ENCODE measurements around the gene PIAS4. TPM values are rescaled to one million over a fixed set of nuclear protein-coding genes. Genes with fewer than 3 reads are reported as not detected.

Gene PIAS4
- total and polyA plus RNA-seq, 2 of the 13 experiments (the other 11 are each of a cell fraction or from before 2014, with no cell fraction given), result 9.0 to 20.1 TPM

DNA sequence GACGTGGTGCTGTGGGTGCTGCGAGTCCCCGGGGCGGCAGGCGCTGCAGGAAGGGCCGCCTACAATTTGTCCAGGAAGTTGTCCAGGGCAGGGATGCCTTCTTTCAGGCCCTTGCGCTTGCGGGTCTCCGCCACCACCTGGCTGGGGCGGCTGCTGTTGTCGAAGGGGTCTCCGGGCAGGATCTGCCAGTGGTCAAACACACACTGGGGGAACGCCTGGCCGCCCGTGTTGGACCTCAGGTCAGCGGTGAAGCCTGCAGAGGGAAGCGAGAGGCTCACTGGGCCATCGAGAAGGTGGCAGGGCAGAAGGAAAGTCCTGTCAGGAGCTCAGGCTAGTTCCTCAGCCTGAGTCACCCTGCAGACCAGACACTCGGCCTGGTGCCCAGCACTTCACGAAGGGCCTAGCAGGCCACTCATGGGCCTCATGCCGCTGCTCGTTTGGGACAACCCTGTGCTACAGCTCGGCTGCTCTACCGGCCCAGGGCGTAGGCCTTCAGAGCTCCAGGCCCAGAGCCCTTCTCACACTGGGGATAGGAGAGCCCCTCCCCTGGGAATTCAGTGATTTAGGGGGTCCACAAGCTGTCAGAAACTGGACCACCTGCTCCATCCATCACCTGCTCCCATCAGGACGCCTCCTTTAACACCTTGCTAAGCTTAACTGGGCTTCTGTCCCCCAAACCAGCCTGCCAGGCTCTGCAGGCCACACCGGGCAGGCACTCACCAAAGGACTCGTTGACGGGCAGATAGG, 30.9 kb upstream of the PIAS4 start:
- TF ChIP-seq POLR2AphosphoS2 (IDR thresholded peaks at IDR 0.05; ENCODE audit: low read depth, low read length) (peak; percentile 0; the same call in 1 of the 2 replicates), RAD21 (CRISPR knock-in tag; IDR thresholded peaks at IDR 0.05) (peak; percentile 38; the same call in 1 of the 2 replicates), ZFX (CRISPR knock-in tag; IDR thresholded peaks at IDR 0.05; ENCODE audit: low read depth) (0 out of 2 replicates have a peak, but pooled peaks have one; percentile 4), MAF1 (CRISPR knock-in tag; IDR thresholded peaks at IDR 0.05; ENCODE audit: borderline replicate concordance) (no peak), ZNF253 (CRISPR knock-in tag; IDR thresholded peaks at IDR 0.05; ENCODE audit: borderline replicate concordance) (no peak), PRPF4 (IDR thresholded peaks at IDR 0.05; ENCODE audit: low read depth, low read length, poor library complexity, severe bottlenecking) (peak; percentile 12), HOXD1 (CRISPR knock-in tag; IDR thresholded peaks at IDR 0.05) (no peak), RBFOX2 (IDR thresholded peaks at IDR 0.05; ENCODE audit: low read depth, low read length) (peak; percentile 81), POLR2G (IDR thresholded peaks at IDR 0.05; ENCODE audit: low read depth, low read length) (peak; percentile 55), POLR2A (IDR thresholded peaks at IDR 0.05; ENCODE audit: insufficient read depth in 1 of 2, low read depth in 2 of 2, low read length in 2 of 2) (0 out of 4 replicates have a peak, but pooled peaks of 1 of the 2 experiments have one; percentile 53), SOX13 (IDR thresholded peaks at IDR 0.05) (no peak), SOX13 (CRISPR knock-in tag; conservative IDR thresholded peaks at IDR 0.05 in 1 of 2, IDR thresholded peaks at IDR 0.05 in 1 of 2) (peak in 1 of 2 experiments; percentile 66; a peak in 1 of 4 replicates), RBM22 (optimal IDR thresholded peaks at IDR 0.05; ENCODE audit: low read length) (peak; percentile 82)
- TSS peak; percentile 36 for BruUV-seq (replicated peaks)
- WGBS (ENCODE audit: low lambda C conversion rate), result 100% methylated on average over 11 of the region's 29 CpGs
- POLR2A ChIA-PET, result interaction anchor here (2.8 kb wide), 1 partner anchor 9 kb away, joined by 15 read pairs; the partner anchor contains the start of gene EEF2
- DNase-seq (ENCODE audit: low spot score) (no peak), ATAC-seq (peak; percentile 9), FAIRE-seq (no peak)
- Histone ChIP-seq H3K36me3 (replicated peaks in 1 of 2; ENCODE audit: control insufficient read depth in 1 of 2, insufficient read depth in 2 of 2, low read length in 2 of 2) (peaks cover 50 to 58% of the 10 kb centered on the region in 2 experiments), H3K4me3 (replicated peaks in 1 of 3; ENCODE audit: insufficient read depth in 1 of 3, low read depth in 2 of 3, low read length in 3 of 3) (no peak overlapping the region), H4K20me1 (ENCODE audit: insufficient read depth, low read length) (peaks cover 62% of the 10 kb centered on the region), H3K79me2 (ENCODE audit: insufficient read depth, low read length) (peaks cover 14% of the 10 kb centered on the region), H3K9me3 (ENCODE audit: low read length) (no peaks in the 10 kb centered on the region), H3K4me2 (ENCODE audit: low read depth, low read length) (no peak overlapping the region), H3K4me1 (ENCODE audit: insufficient read depth, low read length) (peaks cover 12% of the 10 kb centered on the region), H3K9ac (ENCODE audit: insufficient read depth, low read depth, low read length) (no peak overlapping the region), H3K27me3 (ENCODE audit: control insufficient read depth in 1 of 2, insufficient read depth in 2 of 2, low read length in 2 of 2) (no peaks in the 10 kb centered on the region), H3K27ac (ENCODE audit: extremely low read length, insufficient read depth, low read length) (no peak overlapping the region), H2AFZ (ENCODE audit: low read length) (no peak overlapping the region)
- intact Hi-C loops (cut with micrococcal nuclease; ENCODE audit: unreplicated experiment) (no loop called here), in situ Hi-C loops (cut with HindIII; ENCODE audit: extremely low pct_ligation_motif_present, low pct_unique_long_range_greater_than_20kb) (no loop called here)
- CTCF ChIA-PET (ENCODE audit: low intra/inter-chr PET ratio, low total read pairs), result no interaction called here

Data from HepG2 (cell line).